Suprapubic skin (tissue), 4 donors: ENCODE measurements around the gene LCE2C. TPM values are rescaled to one million over a fixed set of nuclear protein-coding genes. Genes with fewer than 3 reads are reported as not detected.

Experiments used
- total RNA-seq, 4 donors: library from RNA; depleted of rRNA; stranded (reverse); fragments of >200 nt; gene quantifications; one replicate each; pipeline ENCODE4 v1.1.0, GENCODE V29; 2016

LCE2C gene
- total RNA-seq, 4 donors from 2014 or later: 66.5 to 669 (median 515) TPM

Other genes starting within 250 kb of the LCE2C start
- 100 to 1,000 TPM in 3 of 4 donors, 10 to 100 TPM in 1; 41.1 to 222 (median 140) TPM for gene LCE5A, start 164.5 kb upstream of the LCE2C start, total RNA-seq
- gene CRCT1, start 160.8 kb upstream of the LCE2C start, total RNA-seq: 100 to 1,000 TPM in 3 of 4 donors, 10 to 100 TPM in 1; 19.1 to 228 (median 129) TPM
- 10 to 100 TPM in 1 of 4 donors, 1 to 10 TPM in 2, not detected in 1; 4.8 to 19.0 (median 7.4) TPM for gene LCE3E, start 108.5 kb upstream of the LCE2C start, total RNA-seq
- 10 to 100 TPM in 2 of 4 donors, 1 to 10 TPM in 2; 3.7 to 27.1 (median 15.4) TPM for gene LCE3D, start 94.8 kb upstream of the LCE2C start, total RNA-seq
- gene LCE3C, start 75.0 kb upstream of the LCE2C start, total RNA-seq: not detected
- gene LCE3B, start 61.5 kb upstream of the LCE2C start, total RNA-seq: not detected
- gene LCE3A, start 52.2 kb upstream of the LCE2C start, total RNA-seq: not detected
- gene LCE2D, start 11.9 kb upstream of the LCE2C start, total RNA-seq: 100 to 1,000 TPM in 3 of 4 donors, 10 to 100 TPM in 1; 11.8 to 304 (median 222) TPM
- 1,000 to 10,000 TPM in 2 of 4 donors, 100 to 1,000 TPM in 1, 10 to 100 TPM in 1; 91.9 to 1,442 (median 997) TPM for gene LCE2B, start 10.8 kb downstream of the LCE2C start, total RNA-seq
- 100 to 1,000 TPM in 3 of 4 donors, 10 to 100 TPM in 1; 28.2 to 457 (median 159) TPM for gene LCE2A, start 23.1 kb downstream of the LCE2C start, total RNA-seq
- gene LCE4A, start 32.9 kb downstream of the LCE2C start, total RNA-seq: 1 to 10 TPM in 3 of 4 donors, not detected in 1; 3.0 to 7.7 (median 3.6) TPM
- gene KPRP, start 82.7 kb downstream of the LCE2C start, total RNA-seq: 100 to 1,000 TPM in 3 of 4 donors, 10 to 100 TPM in 1; 20.9 to 138 (median 131) TPM
- gene LCE1F, start 99.9 kb downstream of the LCE2C start, total RNA-seq: 10 to 100 TPM in 3 of 4 donors, not detected in 1; 23.4 to 71.3 (median 42.8) TPM
- gene LCE1E, start 111.0 kb downstream of the LCE2C start, total RNA-seq: 10 to 100 TPM in 3 of 4 donors, 1 to 10 TPM in 1; 5.5 to 71.0 (median 29.6) TPM
- gene LCE1D, start 121.4 kb downstream of the LCE2C start, total RNA-seq: 100 to 1,000 TPM in 2 of 4 donors, 10 to 100 TPM in 2; 32.8 to 203 (median 101) TPM
- 1,000 to 10,000 TPM in 3 of 4 donors, 10 to 100 TPM in 1; 73.2 to 1,471 (median 1,283) TPM for gene LCE1C, start 131.4 kb downstream of the LCE2C start, total RNA-seq
- 100 to 1,000 TPM in 3 of 4 donors, 10 to 100 TPM in 1; 29.6 to 197 (median 166) TPM for gene LCE1B, start 136.7 kb downstream of the LCE2C start, total RNA-seq
- 100 to 1,000 TPM in 3 of 4 donors, 10 to 100 TPM in 1; 69.4 to 516 (median 417) TPM for gene LCE1A, start 152.2 kb downstream of the LCE2C start, total RNA-seq
- gene LCE6A, start 167.6 kb downstream of the LCE2C start, total RNA-seq: 10 to 100 TPM in 3 of 4 donors, 1 to 10 TPM in 1; 3.0 to 95.6 (median 55.0) TPM
- gene LCE7A, start 184.7 kb downstream of the LCE2C start, total RNA-seq: not detected
- not detected for gene SMCP, start 203.0 kb downstream of the LCE2C start, total RNA-seq
- gene IVL, start 233.3 kb downstream of the LCE2C start, total RNA-seq: 100 to 1,000 TPM in 3 of 4 donors, 10 to 100 TPM in 1; 50.2 to 213 (median 138) TPM